Activated naive CD4-positive, alpha-beta T cell treated with anti-CD3 and anti-CD28 coated beads for 36 hours (primary cell): ENCODE data around the gene GSK3B. TPM values are rescaled to one million over a fixed set of nuclear protein-coding genes. Genes with fewer than 3 reads are reported as not detected.
A peak's percentile ranks its signal among the peaks of the same experiment; 100 is the strongest.

Experiments used
- CTCF ChIA-PET: fragments of 350-600 bp; sonication (Branson Sonifier 250); formaldehyde crosslinking; loops from one replicate; lab custom pipeline; 2021; ENCODE audit warnings: antibody characterized with exemption; lab: Charles Lee
- DNase-seq: peaks from one replicate; pipeline ENCODE4 v3.0.0-alpha.2; 2020
- H3K27ac Mint-ChIP-seq: one replicate; pipeline ENCODE4 v1.8.0; 2021; ENCODE audit warnings: mild to moderate bottlenecking, mixed read lengths
- H3K27me3 Mint-ChIP-seq: one replicate; pipeline ENCODE4 v1.8.0; 2021; ENCODE audit warnings: low read depth, mixed read lengths
- H3K36me3 Mint-ChIP-seq: one replicate; pipeline ENCODE4 v1.8.0; 2021; ENCODE audit warnings: low read depth, mixed read lengths
- H3K4me1 Mint-ChIP-seq: one replicate; pipeline ENCODE4 v1.8.0; 2021; ENCODE audit warnings: low read depth, mixed read lengths
- H3K4me3 Mint-ChIP-seq: one replicate; pipeline ENCODE4 v1.8.0; 2021; ENCODE audit warnings: mild to moderate bottlenecking, moderate library complexity, mixed read lengths
- H3K9me3 Mint-ChIP-seq: one replicate; pipeline ENCODE4 v1.8.0; 2021; ENCODE audit warnings: mixed read lengths
- intact Hi-C: fragments of 100-400 bp; cut with micrococcal nuclease; formaldehyde crosslinking; loops from one replicate; pipeline ENCODE4 v1.15.1; 2023
- total RNA-seq, 2 experiments: library from RNA; stranded (reverse); gene quantifications; one replicate each; pipeline ENCODE4 v1.2.3, GENCODE V29; 2021

GSK3B gene
- total RNA-seq, 2 experiments from 2014 or later: 25.9 to 27.8 TPM

GRCh38 chr3:120094776-120095225, 554 bp upstream of the GSK3B start:
- peaks cover 18% of the 10 kb centered on the region for H3K4me1 Mint-ChIP-seq
- no peak overlapping the region for H3K4me3 Mint-ChIP-seq
- CTCF ChIA-PET: interaction anchor here (0.8 to 1.5 kb wide), 2 partner anchors 53 to 285 kb away, joined by 3 to 7 read pairs; no protein-coding TSS in a partner anchor

GRCh38 chr3:120093119-120093910, 932 bp downstream of the GSK3B start:
- peaks cover 24% of the 10 kb centered on the region for H3K4me1 Mint-ChIP-seq
- H3K27ac Mint-ChIP-seq: no peak overlapping the region
- peaks cover 8% of the 10 kb centered on the region for H3K36me3 Mint-ChIP-seq
- intact Hi-C loops: loop anchor here (10.0 kb wide), 3 partner anchors 489 to 1571 kb away; partner anchors contain the start of genes ARHGAP31 and HCLS1
- H3K27me3 Mint-ChIP-seq: no peaks in the 10 kb centered on the region
- peak; percentile 44 for DNase-seq
- no peaks in the 10 kb centered on the region for H3K9me3 Mint-ChIP-seq
- no peak overlapping the region for H3K4me3 Mint-ChIP-seq
- CTCF ChIA-PET: interaction anchor here (1.3 kb wide), 1 partner anchor 54 kb away, joined by 4 read pairs; no protein-coding TSS in a partner anchor

More at GRCh38 chr3:120094776-120095225, 554 bp upstream of the GSK3B start:
- peak; percentile 100 for DNase-seq
- peaks cover 12% of the 10 kb centered on the region for H3K36me3 Mint-ChIP-seq
- H3K27me3 Mint-ChIP-seq: no peaks in the 10 kb centered on the region
- H3K9me3 Mint-ChIP-seq: no peaks in the 10 kb centered on the region
- intact Hi-C loops: loop anchor here (1.0 to 10.0 kb wide), 23 partner anchors 50 to 1740 kb away; partner anchors contain the start of genes ARHGAP31, B4GALT4, CFAP91 and COX17
- no peak overlapping the region for H3K27ac Mint-ChIP-seq

GRCh38 chr3:120092474-120092873, 1.8 kb downstream of the GSK3B start:
- CTCF ChIA-PET: interaction anchor here (1.4 kb wide), 1 partner anchor 201 kb away, joined by 6 read pairs; no protein-coding TSS in a partner anchor
- H3K36me3 Mint-ChIP-seq: peaks cover 8% of the 10 kb centered on the region
- no peak overlapping the region for H3K27ac Mint-ChIP-seq
- H3K9me3 Mint-ChIP-seq: no peaks in the 10 kb centered on the region
- DNase-seq: no peak
- H3K27me3 Mint-ChIP-seq: no peaks in the 10 kb centered on the region
- intact Hi-C loops: loop anchor here (10.0 kb wide), 3 partner anchors 488 to 1572 kb away; partner anchors contain the start of genes ARHGAP31 and HCLS1
- H3K4me1 Mint-ChIP-seq: peaks cover 24% of the 10 kb centered on the region
- H3K4me3 Mint-ChIP-seq: no peak overlapping the region

- peaks cover 2% of the 10 kb centered on the region for H3K36me3 Mint-ChIP-seq
- peaks cover 22% of the 10 kb centered on the region for H3K4me1 Mint-ChIP-seq
- H3K9me3 Mint-ChIP-seq: no peaks in the 10 kb centered on the region
- H3K27ac Mint-ChIP-seq: no peak overlapping the region
- intact Hi-C loops: loop anchor here (10.0 kb wide), 3 partner anchors 486 to 1574 kb away; partner anchors contain the start of genes ARHGAP31 and HCLS1
- H3K4me3 Mint-ChIP-seq: no peak overlapping the region
- CTCF ChIA-PET: interaction anchor here (0.8 to 1.5 kb wide), 2 partner anchors 17 to 199 kb away, joined by 3 read pairs; no protein-coding TSS in a partner anchor
- DNase-seq: no peak
- no peaks in the 10 kb centered on the region for H3K27me3 Mint-ChIP-seq
Observed at GRCh38 chr3:120090422-120090821, 3.8 kb downstream of the GSK3B start.

- H3K4me1 Mint-ChIP-seq: peaks cover 24% of the 10 kb centered on the region
- no peak overlapping the region for H3K27ac Mint-ChIP-seq
- H3K4me3 Mint-ChIP-seq: no peak overlapping the region
- intact Hi-C loops: loop anchor here (1.0 kb wide), 1 partner anchor 37 kb away; no protein-coding TSS in a partner anchor
- H3K36me3 Mint-ChIP-seq: peaks cover 2% of the 10 kb centered on the region
- CTCF ChIA-PET: no interaction called here
- H3K27me3 Mint-ChIP-seq: no peaks in the 10 kb centered on the region
- no peaks in the 10 kb centered on the region for H3K9me3 Mint-ChIP-seq
- DNase-seq: no peak
Observed at GRCh38 chr3:120089089-120089488, 5.2 kb downstream of the GSK3B start.

- no peak overlapping the region for H3K27ac Mint-ChIP-seq
- H3K27me3 Mint-ChIP-seq: no peaks in the 10 kb centered on the region
- no peaks in the 10 kb centered on the region for H3K9me3 Mint-ChIP-seq
- DNase-seq: no peak
- no peak overlapping the region for H3K4me3 Mint-ChIP-seq
- H3K36me3 Mint-ChIP-seq: peaks cover 2% of the 10 kb centered on the region
- intact Hi-C loops: loop anchor here (1.0 kb wide), 1 partner anchor 36 kb away; no protein-coding TSS in a partner anchor
- CTCF ChIA-PET: interaction anchor here (0.8 kb wide), 1 partner anchor 54 kb away, joined by 3 read pairs; no protein-coding TSS in a partner anchor
- H3K4me1 Mint-ChIP-seq: peaks cover 27% of the 10 kb centered on the region
Observed at GRCh38 chr3:120088622-120089021, 5.6 kb downstream of the GSK3B start.

- CTCF ChIA-PET: interaction anchor here (0.7 kb wide), 1 partner anchor 487 kb away, joined by 3 read pairs; no protein-coding TSS in a partner anchor
- Mint-ChIP-seq H3K27ac (no peak overlapping the region), H3K9me3 (no peaks in the 10 kb centered on the region), H3K27me3 (no peaks in the 10 kb centered on the region), H3K36me3 (peaks cover 5% of the 10 kb centered on the region), H3K4me3 (no peak overlapping the region), H3K4me1 (peaks cover 56% of the 10 kb centered on the region)
- intact Hi-C loops: no loop called here
- DNase-seq: no peak
Observed at GRCh38 chr3:120081719-120082118, 12.5 kb downstream of the GSK3B start.

GRCh38 chr3:120080836-120081235, 13.4 kb downstream of the GSK3B start:
- DNase-seq: no peak
- peaks cover 56% of the 10 kb centered on the region for H3K4me1 Mint-ChIP-seq
- no peak overlapping the region for H3K4me3 Mint-ChIP-seq
- peaks cover 11% of the 10 kb centered on the region for H3K36me3 Mint-ChIP-seq
- no peak overlapping the region for H3K27ac Mint-ChIP-seq
- intact Hi-C loops: no loop called here
- CTCF ChIA-PET: no interaction called here
- no peaks in the 10 kb centered on the region for H3K27me3 Mint-ChIP-seq
- H3K9me3 Mint-ChIP-seq: no peaks in the 10 kb centered on the region

- H3K27me3 Mint-ChIP-seq: no peaks in the 10 kb centered on the region
- intact Hi-C loops: no loop called here
- peaks cover 25% of the 10 kb centered on the region for H3K36me3 Mint-ChIP-seq
- CTCF ChIA-PET: interaction anchor here (0.6 kb wide), 1 partner anchor 1326 kb away, joined by 4 read pairs; no protein-coding TSS in a partner anchor
- H3K4me1 Mint-ChIP-seq: peaks cover 70% of the 10 kb centered on the region
- H3K9me3 Mint-ChIP-seq: no peaks in the 10 kb centered on the region
- DNase-seq: no peak
- H3K4me3 Mint-ChIP-seq: no peak overlapping the region
- H3K27ac Mint-ChIP-seq: no peak overlapping the region
Observed at GRCh38 chr3:120077731-120078130, 16.5 kb downstream of the GSK3B start.

- no peak overlapping the region for H3K27ac Mint-ChIP-seq
- no peak for DNase-seq
- peaks cover 21% of the 10 kb centered on the region for H3K36me3 Mint-ChIP-seq
- intact Hi-C loops: no loop called here
- no peaks in the 10 kb centered on the region for H3K9me3 Mint-ChIP-seq
- CTCF ChIA-PET: interaction anchor here (0.8 to 1.4 kb wide), 4 partner anchors 18 to 35 kb away, joined by 3 to 4 read pairs (median 3); no protein-coding TSS in a partner anchor
- no peak overlapping the region for H3K4me3 Mint-ChIP-seq
- no peaks in the 10 kb centered on the region for H3K27me3 Mint-ChIP-seq
- peaks cover 42% of the 10 kb centered on the region for H3K4me1 Mint-ChIP-seq
Observed at GRCh38 chr3:120072867-120073525, 21.3 kb downstream of the GSK3B start.

GRCh38 chr3:120071259-120071658, 23.0 kb downstream of the GSK3B start:
- peaks cover 25% of the 10 kb centered on the region for H3K36me3 Mint-ChIP-seq
- no peaks in the 10 kb centered on the region for H3K9me3 Mint-ChIP-seq
- H3K4me3 Mint-ChIP-seq: no peak overlapping the region
- H3K27ac Mint-ChIP-seq: no peak overlapping the region
- peaks cover 46% of the 10 kb centered on the region for H3K4me1 Mint-ChIP-seq
- CTCF ChIA-PET: no interaction called here
- no peaks in the 10 kb centered on the region for H3K27me3 Mint-ChIP-seq
- no peak for DNase-seq
- intact Hi-C loops: no loop called here
